ENCODE data around the gene RASSF5.

The RASSF5 gene

DNA sequence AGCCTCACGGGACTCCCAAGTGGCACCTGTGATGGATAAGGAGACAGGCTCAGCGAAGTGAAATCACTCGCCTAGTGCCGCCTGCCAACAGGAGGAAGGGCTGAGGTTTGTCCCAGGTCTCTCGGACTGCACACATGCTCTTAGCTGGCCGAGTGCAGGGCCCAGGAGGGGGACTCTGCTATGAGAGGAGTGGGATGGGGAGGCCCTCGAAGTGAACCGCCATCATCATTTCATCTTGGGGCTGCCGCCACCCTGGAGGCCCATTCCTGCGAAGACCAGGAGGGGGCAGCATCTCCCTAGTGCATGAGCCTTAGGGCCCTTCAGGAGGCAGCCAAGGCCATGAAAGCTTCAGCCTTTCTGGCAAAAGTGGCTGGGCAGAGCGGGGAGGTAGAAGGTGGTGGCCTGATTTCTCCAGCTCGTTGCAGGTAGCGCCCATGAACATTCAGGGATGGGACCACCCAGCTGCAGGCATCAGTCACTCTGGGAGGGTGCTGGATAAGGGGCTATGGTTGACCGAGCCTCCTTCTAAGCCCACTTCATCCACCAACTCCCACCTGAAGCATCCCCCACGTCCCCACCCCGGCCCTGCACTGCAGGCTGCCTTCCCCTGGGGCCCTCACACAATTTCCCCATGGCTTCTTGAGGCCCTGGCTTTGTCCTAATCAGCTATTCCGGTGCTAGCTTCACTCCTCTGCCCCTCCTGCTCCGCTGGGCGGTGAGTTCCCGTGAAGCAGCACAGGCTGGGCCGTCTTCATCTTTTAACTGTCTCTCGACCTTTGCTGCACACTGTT is 17.2 kb upstream of the RASSF5 start:
- TF ChIP-seq, protein P1, sequence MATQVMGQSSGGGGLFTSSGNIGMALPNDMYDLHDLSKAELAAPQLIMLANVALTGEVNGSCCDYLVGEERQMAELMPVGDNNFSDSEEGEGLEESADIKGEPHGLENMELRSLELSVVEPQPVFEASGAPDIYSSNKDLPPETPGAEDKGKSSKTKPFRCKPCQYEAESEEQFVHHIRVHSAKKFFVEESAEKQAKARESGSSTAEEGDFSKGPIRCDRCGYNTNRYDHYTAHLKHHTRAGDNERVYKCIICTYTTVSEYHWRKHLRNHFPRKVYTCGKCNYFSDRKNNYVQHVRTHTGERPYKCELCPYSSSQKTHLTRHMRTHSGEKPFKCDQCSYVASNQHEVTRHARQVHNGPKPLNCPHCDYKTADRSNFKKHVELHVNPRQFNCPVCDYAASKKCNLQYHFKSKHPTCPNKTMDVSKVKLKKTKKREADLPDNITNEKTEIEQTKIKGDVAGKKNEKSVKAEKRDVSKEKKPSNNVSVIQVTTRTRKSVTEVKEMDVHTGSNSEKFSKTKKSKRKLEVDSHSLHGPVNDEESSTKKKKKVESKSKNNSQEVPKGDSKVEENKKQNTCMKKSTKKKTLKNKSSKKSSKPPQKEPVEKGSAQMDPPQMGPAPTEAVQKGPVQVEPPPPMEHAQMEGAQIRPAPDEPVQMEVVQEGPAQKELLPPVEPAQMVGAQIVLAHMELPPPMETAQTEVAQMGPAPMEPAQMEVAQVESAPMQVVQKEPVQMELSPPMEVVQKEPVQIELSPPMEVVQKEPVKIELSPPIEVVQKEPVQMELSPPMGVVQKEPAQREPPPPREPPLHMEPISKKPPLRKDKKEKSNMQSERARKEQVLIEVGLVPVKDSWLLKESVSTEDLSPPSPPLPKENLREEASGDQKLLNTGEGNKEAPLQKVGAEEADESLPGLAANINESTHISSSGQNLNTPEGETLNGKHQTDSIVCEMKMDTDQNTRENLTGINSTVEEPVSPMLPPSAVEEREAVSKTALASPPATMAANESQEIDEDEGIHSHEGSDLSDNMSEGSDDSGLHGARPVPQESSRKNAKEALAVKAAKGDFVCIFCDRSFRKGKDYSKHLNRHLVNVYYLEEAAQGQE (IDR thresholded peaks at IDR 0.05; ENCODE audit: insufficient read depth in 1 of 2, low read depth in 2 of 2, low read length in 2 of 2), result no peak
- TF ChIP-seq SIN3A (IDR thresholded peaks at IDR 0.05; ENCODE audit: borderline replicate concordance, insufficient read depth, low read length) (no peak), FOXP2 (optimal IDR thresholded peaks at IDR 0.05; ENCODE audit: borderline replicate concordance, extremely low read depth, extremely low read length, insufficient read depth) (peak; percentile 58), POLR2AphosphoS5 (IDR thresholded peaks at IDR 0.05; ENCODE audit: low read depth, low read length) (no peak), TAF1 (IDR thresholded peaks at IDR 0.05; ENCODE audit: borderline replicate concordance, insufficient read depth, low read length) (no peak)

DNA sequence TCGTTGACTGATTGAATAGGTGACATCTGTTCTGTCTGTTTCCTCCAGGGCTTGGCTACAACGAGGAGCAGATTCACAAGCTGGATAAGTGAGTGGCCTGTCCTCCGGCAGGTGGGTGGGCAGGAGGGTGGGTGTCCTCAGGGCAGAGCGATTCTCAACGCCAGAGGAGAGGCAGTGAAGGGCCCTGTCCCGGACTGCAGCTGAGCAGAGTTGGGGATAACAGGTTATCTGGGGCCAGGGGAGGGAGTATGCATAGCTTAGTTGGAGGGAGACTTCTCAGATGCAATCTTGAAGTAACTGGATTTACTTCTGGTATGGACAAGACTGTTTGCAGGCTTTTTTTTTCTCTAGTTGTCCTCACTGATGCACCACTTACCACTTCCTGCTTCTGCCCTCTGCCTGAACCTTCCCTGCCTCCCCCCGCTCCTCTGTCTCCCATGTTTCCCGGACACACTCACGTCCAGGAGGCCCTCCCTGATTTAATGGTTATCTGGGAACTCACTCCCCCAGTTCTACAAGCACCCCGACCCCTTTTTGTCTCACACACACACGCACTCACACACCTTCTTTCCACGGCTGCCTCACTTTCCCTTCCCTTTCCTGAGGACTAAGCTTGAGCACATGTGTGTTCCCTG is 16.4 kb upstream of the RASSF5 start:
- TF ChIP-seq SIN3A (IDR thresholded peaks at IDR 0.05; ENCODE audit: borderline replicate concordance, insufficient read depth, low read length) (no peak), FOXP2 (optimal IDR thresholded peaks at IDR 0.05; ENCODE audit: borderline replicate concordance, extremely low read depth, extremely low read length, insufficient read depth) (no peak), POLR2AphosphoS5 (IDR thresholded peaks at IDR 0.05; ENCODE audit: low read depth, low read length) (no peak), TAF1 (IDR thresholded peaks at IDR 0.05; ENCODE audit: borderline replicate concordance, insufficient read depth, low read length) (no peak)
- TF ChIP-seq, protein P1 (IDR thresholded peaks at IDR 0.05; ENCODE audit: insufficient read depth in 1 of 2, low read depth in 2 of 2, low read length in 2 of 2), result no peak

DNA sequence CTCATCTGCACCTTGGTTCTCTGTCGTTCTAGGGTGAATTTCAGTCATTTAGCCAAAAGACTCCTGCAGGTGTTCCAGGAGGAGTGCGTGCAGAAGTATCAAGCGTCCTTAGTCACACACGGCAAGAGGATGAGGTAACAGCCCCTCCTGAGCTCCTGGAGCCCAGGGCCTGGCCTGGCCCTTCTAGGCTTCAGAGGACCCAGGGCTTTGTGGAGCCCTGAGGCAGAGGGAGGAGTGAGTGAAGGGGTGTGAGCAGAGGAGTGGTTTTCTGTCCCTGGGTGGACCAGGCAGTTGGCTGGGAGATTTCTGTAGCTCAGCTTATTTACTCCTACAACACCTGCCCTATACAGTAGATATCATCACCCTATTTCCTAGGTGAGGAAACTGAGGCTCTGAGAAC is 15.7 kb upstream of the RASSF5 start:
- TF ChIP-seq TAF1 (IDR thresholded peaks at IDR 0.05; ENCODE audit: borderline replicate concordance, insufficient read depth, low read length) (no peak), POLR2AphosphoS5 (IDR thresholded peaks at IDR 0.05; ENCODE audit: low read depth, low read length) (no peak), SIN3A (IDR thresholded peaks at IDR 0.05; ENCODE audit: borderline replicate concordance, insufficient read depth, low read length) (no peak), FOXP2 (optimal IDR thresholded peaks at IDR 0.05; ENCODE audit: borderline replicate concordance, extremely low read depth, extremely low read length, insufficient read depth) (no peak)
- TF ChIP-seq, protein P1 (IDR thresholded peaks at IDR 0.05; ENCODE audit: insufficient read depth in 1 of 2, low read depth in 2 of 2, low read length in 2 of 2), result no peak

DNA sequence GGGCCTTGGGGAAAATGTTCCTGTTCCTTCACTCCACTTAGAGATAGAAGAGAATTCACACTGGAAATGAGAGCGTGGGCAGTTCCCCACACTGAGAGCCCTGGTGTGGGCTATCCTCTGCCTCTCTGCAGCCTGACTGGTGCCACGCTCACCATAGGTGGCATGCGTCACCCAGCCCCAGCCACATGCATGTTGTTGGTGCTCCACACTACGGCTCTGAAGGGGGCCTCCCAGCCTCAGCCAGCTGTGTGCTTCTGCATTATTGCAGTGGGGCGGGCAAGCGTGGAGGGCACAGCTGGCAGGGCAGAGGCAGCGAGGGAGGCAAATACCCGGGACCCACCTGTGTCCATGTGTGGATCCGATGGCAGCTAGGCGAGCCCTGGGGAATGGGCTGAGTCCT is 14.7 kb upstream of the RASSF5 start:
- TF ChIP-seq, protein P1 (IDR thresholded peaks at IDR 0.05; ENCODE audit: insufficient read depth in 1 of 2, low read depth in 2 of 2, low read length in 2 of 2), result no peak
- no peak for TF ChIP-seq TAF1 (IDR thresholded peaks at IDR 0.05; ENCODE audit: borderline replicate concordance, insufficient read depth, low read length)
- TF ChIP-seq SIN3A (IDR thresholded peaks at IDR 0.05; ENCODE audit: borderline replicate concordance, insufficient read depth, low read length), result no peak
- TF ChIP-seq FOXP2 (optimal IDR thresholded peaks at IDR 0.05; ENCODE audit: borderline replicate concordance, extremely low read depth, extremely low read length, insufficient read depth), result no peak
- no peak for TF ChIP-seq POLR2AphosphoS5 (IDR thresholded peaks at IDR 0.05; ENCODE audit: low read depth, low read length)

Measured in PFSK-1 (cell line).